Hepatocyte (in vitro differentiated cells): ENCODE results near the gene CSMD2.

Source experiments
- EZH2 ChIP-seq: fragments of 200-600 bp; sonication (generic); IDR thresholded peaks from 2 replicates; pipeline ENCODE4 v1.6.1; 2016; ENCODE audit warnings: antibody characterized with exemption, mild to moderate bottlenecking, borderline replicate concordance
- TF ChIP-seq, protein P1 (sequence below): fragments of 200-600 bp; sonication (generic); IDR thresholded peaks from 2 replicates; pipeline ENCODE4 v1.5.1; 2016; ENCODE audit warnings: antibody characterized with exemption, mild to moderate bottlenecking; ENCODE audit not compliant: poor library complexity

GRCh38 chr1:33633019-33633801 is 531.8 kb downstream of the CSMD2 start:
- no peak for TF ChIP-seq EZH2
- TF ChIP-seq, protein P1, sequence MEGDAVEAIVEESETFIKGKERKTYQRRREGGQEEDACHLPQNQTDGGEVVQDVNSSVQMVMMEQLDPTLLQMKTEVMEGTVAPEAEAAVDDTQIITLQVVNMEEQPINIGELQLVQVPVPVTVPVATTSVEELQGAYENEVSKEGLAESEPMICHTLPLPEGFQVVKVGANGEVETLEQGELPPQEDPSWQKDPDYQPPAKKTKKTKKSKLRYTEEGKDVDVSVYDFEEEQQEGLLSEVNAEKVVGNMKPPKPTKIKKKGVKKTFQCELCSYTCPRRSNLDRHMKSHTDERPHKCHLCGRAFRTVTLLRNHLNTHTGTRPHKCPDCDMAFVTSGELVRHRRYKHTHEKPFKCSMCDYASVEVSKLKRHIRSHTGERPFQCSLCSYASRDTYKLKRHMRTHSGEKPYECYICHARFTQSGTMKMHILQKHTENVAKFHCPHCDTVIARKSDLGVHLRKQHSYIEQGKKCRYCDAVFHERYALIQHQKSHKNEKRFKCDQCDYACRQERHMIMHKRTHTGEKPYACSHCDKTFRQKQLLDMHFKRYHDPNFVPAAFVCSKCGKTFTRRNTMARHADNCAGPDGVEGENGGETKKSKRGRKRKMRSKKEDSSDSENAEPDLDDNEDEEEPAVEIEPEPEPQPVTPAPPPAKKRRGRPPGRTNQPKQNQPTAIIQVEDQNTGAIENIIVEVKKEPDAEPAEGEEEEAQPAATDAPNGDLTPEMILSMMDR = peak; percentile 99
